Endothelial cell of umbilical vein (primary cell): Measurements from ENCODE around the gene SIPA1L3. TPM values are rescaled to one million over a fixed set of nuclear protein-coding genes. Genes with fewer than 3 reads are reported as not detected.
"Not testable (repeated sequence)": the region's sequence is repeated elsewhere in the genome, so short reads cannot be mapped to it uniquely, and the experiment has no call there.

Experiments used
- BruUV-seq: library from RNA; stranded (reverse); fragments of 400-500 nt; replicated peaks from 2 replicates; lab custom pipeline; 2021; lab: Mats Ljungman, UMichigan
- CTCF ChIA-PET: fragments of 300-600, 350-600 bp; sonication (Branson Sonifier 250); formaldehyde crosslinking; loops from one replicate; lab custom pipeline; 2021; ENCODE audit warnings: antibody characterized with exemption, inconsistent platforms; lab: Charles Lee
- POLR2A ChIA-PET: fragments of 300-600, 350-600 bp; sonication (Branson Sonifier 250); formaldehyde crosslinking; loops from one replicate; lab custom pipeline; 2021; ENCODE audit warnings: antibody characterized with exemption, inconsistent platforms; lab: Charles Lee
- DNase-seq: peaks from one replicate; pipeline ENCODE4 v3.0.0-alpha.2; 2011; ENCODE audit warnings: low read depth, low spot score
- FAIRE-seq: peaks from 2 replicates; lab custom pipeline; 2011; peaks lifted over from hg19 to GRCh38; lab: Jason Lieb, UNC
- H2AFZ ChIP-seq: 2 replicates; pipeline ENCODE4 v1.6.0; 2012; ENCODE audit warnings: low read depth, low read length, control low read depth, inconsistent platforms
- H3K27ac ChIP-seq: 2 replicates; pipeline ENCODE4 v1.5.1; 2011; ENCODE audit warnings: low read depth, mild to moderate bottlenecking, control low read depth, low read length, moderate library complexity; ENCODE audit not compliant: insufficient read depth
- H3K27me3 ChIP-seq, 2 experiments: 2 replicates each; pipeline versions ENCODE4 v1.6.0 to v1.6.1; 2011; ENCODE audit warnings: low read length in 2 of 2, mixed read lengths in 1 of 2; ENCODE audit not compliant: control insufficient read depth in 2 of 2, insufficient read depth in 2 of 2
- H3K36me3 ChIP-seq, 2 experiments: 2 replicates in 1 of 2; 3 replicates in 1 of 2; pipeline ENCODE4 v1.5.1; 2011; ENCODE audit warnings: low read length in 2 of 2, mild to moderate bottlenecking in 1 of 2, moderate library complexity in 1 of 2; ENCODE audit not compliant: control insufficient read depth in 2 of 2, insufficient read depth in 2 of 2; ENCODE audit errors: extremely low read depth in 1 of 2
- H3K4me1 ChIP-seq: 3 replicates; pipeline ENCODE4 v1.5.1; 2011; ENCODE audit warnings: mild to moderate bottlenecking, low read length; ENCODE audit not compliant: control insufficient read depth, insufficient read depth; ENCODE audit errors: extremely low read depth
- H3K4me2 ChIP-seq: 2 replicates; pipeline ENCODE4 v1.6.1; 2011; ENCODE audit warnings: low read length, control low read depth, mixed read lengths; ENCODE audit not compliant: insufficient read depth
- H3K4me3 ChIP-seq, 3 experiments: fragments of 200-600 bp in 1 of 3; sonication (generic), shearing (Covaris generic) in 1 of 3; replicated peaks in 1 of 3; 2 replicates each; pipeline ENCODE4 v1.5.1; 2011 to 2016; ENCODE audit warnings: control low read depth in 3 of 3, low read length in 3 of 3, mild to moderate bottlenecking in 2 of 3, inconsistent platforms in 1 of 3, low read depth in 1 of 3, moderate library complexity in 1 of 3; ENCODE audit not compliant: insufficient read depth in 1 of 3
- H3K79me2 ChIP-seq: 2 replicates; pipeline ENCODE4 v1.6.0; 2012; ENCODE audit warnings: low read length, inconsistent platforms; ENCODE audit not compliant: control insufficient read depth, insufficient read depth
- H3K9ac ChIP-seq: replicated peaks from 2 replicates; pipeline ENCODE3; 2011; ENCODE audit warnings: low read length, control low read depth; ENCODE audit not compliant: insufficient read depth; ENCODE audit errors: extremely low read depth
- H3K9me1 ChIP-seq: replicated peaks from 3 replicates; pipeline ENCODE4 v1.6.0; 2011; ENCODE audit warnings: mild to moderate bottlenecking, low read length; ENCODE audit not compliant: control insufficient read depth, insufficient read depth; ENCODE audit errors: extremely low read depth
- H3K9me3 ChIP-seq: replicated peaks from 2 replicates; pipeline ENCODE4 v1.5.1; 2012; ENCODE audit warnings: low read length, inconsistent platforms; ENCODE audit not compliant: control insufficient read depth, insufficient read depth
- H4K20me1 ChIP-seq: replicated peaks from 2 replicates; pipeline ENCODE3; 2011; ENCODE audit warnings: mild to moderate bottlenecking, low read length; ENCODE audit not compliant: control insufficient read depth, insufficient read depth; ENCODE audit errors: extremely low read depth
- CTCF ChIP-seq, 2 donors: IDR thresholded peaks; 1 replicate in 1 of 2; 2 replicates in 1 of 2; pipeline ENCODE4 v1.5.1; 2011; ENCODE audit warnings: low read length in 2 of 2, mild to moderate bottlenecking in 2 of 2, moderate library complexity in 2 of 2, control low read depth in 1 of 2, inconsistent platforms in 1 of 2, low read depth in 1 of 2; ENCODE audit not compliant: insufficient read depth in 1 of 2; ENCODE audit errors: extremely low read depth in 1 of 2
- EZH2 ChIP-seq: IDR thresholded peaks from 2 replicates; pipeline ENCODE4 v1.6.1; 2012; ENCODE audit warnings: borderline replicate concordance, low read depth, mild to moderate bottlenecking, moderate library complexity, low read length, inconsistent platforms; ENCODE audit not compliant: severe bottlenecking
- FOS ChIP-seq: IDR thresholded peaks from 2 replicates; pipeline ENCODE4 v1.6.1; 2011; ENCODE audit warnings: mild to moderate bottlenecking, low read length, moderate library complexity, borderline replicate concordance; ENCODE audit not compliant: insufficient read depth
- GATA2 ChIP-seq: IDR thresholded peaks from 2 replicates; pipeline ENCODE4 v1.7.0; 2011; ENCODE audit warnings: low read depth, mild to moderate bottlenecking, moderate library complexity, mixed read lengths, low read length; ENCODE audit not compliant: insufficient read length, insufficient read depth
- JUN ChIP-seq: IDR thresholded peaks from 2 replicates; pipeline ENCODE4 v1.6.1; 2011; ENCODE audit warnings: borderline replicate concordance, low read depth; ENCODE audit not compliant: insufficient read length, insufficient read depth
- MAX ChIP-seq: IDR thresholded peaks from 2 replicates; pipeline ENCODE4 v1.6.1; 2011; ENCODE audit not compliant: insufficient read depth, insufficient read length
- MYC ChIP-seq: IDR thresholded peaks from one replicate; pipeline ENCODE4 v1.6.1; 2011; ENCODE audit warnings: mild to moderate bottlenecking, low read depth, low read length
- POLR2A ChIP-seq: IDR thresholded peaks from 2 replicates; pipeline ENCODE4 v1.6.1; 2012; ENCODE audit warnings: low read depth, mild to moderate bottlenecking, control low read depth, low read length
- POLR2AphosphoS5 ChIP-seq: IDR thresholded peaks from 2 replicates; pipeline ENCODE4 v1.6.1; 2012; ENCODE audit warnings: low read depth, mild to moderate bottlenecking, control low read depth, low read length, moderate library complexity; ENCODE audit not compliant: insufficient read depth
- dilution Hi-C: fragments of 300-500 bp; cut with MboI; formaldehyde crosslinking; loops from one replicate; pipeline ENCODE4 v1.15.0; 2019; ENCODE audit warnings: low sequenced_read_pairs; ENCODE audit not compliant: extremely low pct_ligation_motif_present
- intact Hi-C: fragments of 100-400 bp; cut with micrococcal nuclease; formaldehyde crosslinking; loops from one replicate; pipeline ENCODE4 v1.10.0; 2022
- polyA plus RNA-seq, 4 experiments: library from polyadenylated mRNA; depleted of rRNA in 3 of 4; stranded (reverse) in 3 of 4; unstranded in 1 of 4; fragments of >200 nt; gene quantifications; 2 replicates each; pipeline versions ENCODE4 v1.2.1 to v1.2.3, GENCODE V29; 2011 to 2012; ENCODE audit warnings: missing spikeins in 1 of 4
- total RNA-seq: library from RNA; stranded (reverse); gene quantifications from 2 replicates; pipeline ENCODE4 v1.2.3, GENCODE V29; 2021

Gene SIPA1L3
- total and polyA plus RNA-seq, 2 donors (not counting 3 experiments of a cell fraction or from before 2014, with no cell fraction given): 14.2 to 47.2 TPM

GRCh38 chr19:38028913-38029510 lies 122.0 kb downstream of the SIPA1L3 start:
- no peak overlapping the region for H3K4me2 ChIP-seq
- H4K20me1 ChIP-seq: no peaks in the 10 kb centered on the region
- no peaks in the 10 kb centered on the region for H3K9me3 ChIP-seq
- TF ChIP-seq GATA2 (no peak), MAX (no peak), FOS (no peak), CTCF (IDR thresholded peaks at IDR 0.05; ENCODE audit: extremely low read depth in 1 of 2, insufficient read depth in 1 of 2, low read depth in 1 of 2, low read length in 2 of 2) (no peak), EZH2 (no peak), JUN (no peak), POLR2AphosphoS5 (no peak), POLR2A (no peak), MYC (no peak)
- no peak overlapping the region for H3K4me3 ChIP-seq
- H3K4me1 ChIP-seq: peaks cover 24% of the 10 kb centered on the region
- dilution Hi-C loops (no loop called here), intact Hi-C loops (no loop called here)
- H3K79me2 ChIP-seq: peaks cover 21% of the 10 kb centered on the region
- no peak overlapping the region for H3K27ac ChIP-seq
- no peaks in the 10 kb centered on the region for H3K36me3 ChIP-seq
- ChIA-PET POLR2A (no interaction called here), CTCF (interaction anchor here (1.4 kb wide), 1 partner anchor 9 kb away, joined by 4 read pairs; no protein-coding TSS in a partner anchor)
- no peaks in the 10 kb centered on the region for H3K9me1 ChIP-seq
- no peaks in the 10 kb centered on the region for H3K27me3 ChIP-seq
- BruUV-seq: no TSS peak
- no peak overlapping the region for H3K9ac ChIP-seq
- no peak for FAIRE-seq
- DNase-seq: no peak
- H2AFZ ChIP-seq: no peak overlapping the region

- H3K9me3 ChIP-seq, H2AFZ ChIP-seq, H3K4me2 ChIP-seq, FAIRE-seq, H3K9me1 ChIP-seq, POLR2A ChIA-PET, CTCF ChIA-PET, DNase-seq, H3K27ac ChIP-seq, intact Hi-C loops, H3K27me3 ChIP-seq, H3K9ac ChIP-seq, H3K36me3 ChIP-seq, H4K20me1 ChIP-seq, BruUV-seq, H3K4me3 ChIP-seq: not testable (repeated sequence)
- H3K4me1 ChIP-seq: peaks cover 24% of the 10 kb centered on the region
- dilution Hi-C loops: loop anchor here (5.0 kb wide), 1 partner anchor 78 kb away; no protein-coding TSS in a partner anchor
- peaks cover 22% of the 10 kb centered on the region for H3K79me2 ChIP-seq
Observed at GRCh38 chr19:38030001-38030400, 123.0 kb downstream of the SIPA1L3 start.
